GM23338 (cell line): ENCODE measurements around the gene GAB1. TPM values are rescaled to one million over a fixed set of nuclear protein-coding genes. Genes with fewer than 3 reads are reported as not detected.

Experiments
- ATAC-seq: fragments of 200-7000 bp; cut with Tn5 transposase; 3 replicates; pipeline ENCODE4 v1.9.1; 2020
- DNase-seq: peaks from one replicate; pipeline ENCODE4 v3.0.0-alpha.2; 2015; ENCODE audit warnings: low spot score
- H2AFZ ChIP-seq: fragments of 200-600 bp; sonication (generic); 2 replicates; pipeline ENCODE4 v1.8.0; 2016; ENCODE audit warnings: antibody characterized with exemption, mild to moderate bottlenecking, moderate library complexity
- H3F3A ChIP-seq: fragments of 200-600 bp; sonication (generic); replicated peaks from 2 replicates; pipeline ENCODE4 v1.8.0; 2017; ENCODE audit warnings: antibody characterized with exemption, mixed run types, low read depth
- H3K27ac ChIP-seq: fragments of 200-600 bp; sonication (generic); 2 replicates; pipeline ENCODE4 v1.6.1; 2016; ENCODE audit warnings: low read depth
- H3K27me3 ChIP-seq: fragments of 200-600 bp; sonication (generic); 2 replicates; pipeline ENCODE4 v1.8.0; 2016; ENCODE audit warnings: mild to moderate bottlenecking, mixed run types, moderate library complexity; ENCODE audit not compliant: insufficient read depth
- H3K36me3 ChIP-seq: fragments of 200-600 bp; sonication (generic); 2 replicates; pipeline ENCODE4 v1.8.0; 2016; ENCODE audit warnings: mild to moderate bottlenecking; ENCODE audit not compliant: insufficient read depth
- H3K4me1 ChIP-seq: fragments of 200-600 bp; sonication (generic); 2 replicates; pipeline ENCODE4 v1.8.0; 2016; ENCODE audit warnings: mild to moderate bottlenecking, moderate library complexity; ENCODE audit not compliant: insufficient read depth
- H3K4me2 ChIP-seq: fragments of 200-600 bp; sonication (generic); 2 replicates; pipeline ENCODE4 v1.7.1; 2017; ENCODE audit warnings: mixed run types
- H3K4me3 ChIP-seq: fragments of 200-600 bp; sonication (generic); 2 replicates; pipeline ENCODE4 v1.6.1; 2016; ENCODE audit warnings: mixed run types
- H3K79me2 ChIP-seq: fragments of 200-600 bp; sonication (generic); replicated peaks from 2 replicates; pipeline ENCODE4 v1.8.0; 2017; ENCODE audit warnings: mild to moderate bottlenecking; ENCODE audit not compliant: insufficient read depth
- H3K9me2 ChIP-seq: fragments of 200-600 bp; sonication (generic); 2 replicates; pipeline ENCODE4 v1.8.0; 2017; ENCODE audit not compliant: insufficient read depth
- H4K20me1 ChIP-seq: fragments of 200-600 bp; sonication (generic); replicated peaks from 2 replicates; pipeline ENCODE4 v1.8.0; 2017; ENCODE audit warnings: mild to moderate bottlenecking; ENCODE audit not compliant: insufficient read depth
- H3K27ac Mint-ChIP-seq: 2 replicates; pipeline ENCODE4 v1.8.0; 2020; ENCODE audit warnings: inconsistent platforms, mild to moderate bottlenecking, moderate library complexity, mixed read lengths
- H3K27me3 Mint-ChIP-seq: 3 replicates; pipeline ENCODE4 v1.8.0; 2022; ENCODE audit warnings: low read depth, mild to moderate bottlenecking, moderate library complexity, mixed read lengths, inconsistent platforms; ENCODE audit not compliant: insufficient read depth, poor library complexity
- H3K36me3 Mint-ChIP-seq: 3 replicates; pipeline ENCODE4 v1.8.0; 2021; ENCODE audit warnings: low read depth, mild to moderate bottlenecking, inconsistent platforms, moderate library complexity, mixed read lengths
- H3K4me1 Mint-ChIP-seq: 3 replicates; pipeline ENCODE4 v1.8.0; 2020; ENCODE audit warnings: mild to moderate bottlenecking, inconsistent platforms, mixed read lengths
- H3K4me3 Mint-ChIP-seq: 3 replicates; pipeline ENCODE4 v1.8.0; 2021; ENCODE audit warnings: moderate library complexity, mild to moderate bottlenecking, inconsistent platforms, mixed read lengths
- H3K9me3 Mint-ChIP-seq: 3 replicates; pipeline ENCODE4 v1.8.0; 2020; ENCODE audit warnings: moderate library complexity, mild to moderate bottlenecking, inconsistent platforms, mixed read lengths
- CREB1 ChIP-seq: fragments of 250-450 bp; sonication (Bioruptor Pico); IDR thresholded peaks from 2 replicates; pipeline ENCODE4 v1.5.0; 2020; ENCODE audit warnings: low read depth, mild to moderate bottlenecking, moderate library complexity
- CTCF ChIP-seq, 2 experiments: fragments of 200-600 bp in 1 of 2; sonication (generic) in 1 of 2; conservative IDR thresholded peaks; 2 replicates each; pipeline versions ENCODE4 v1.5.1 to v1.6.1; 2016 to 2017; ENCODE audit warnings: antibody characterized with exemption in 2 of 2, low read depth in 2 of 2, mild to moderate bottlenecking in 2 of 2, moderate library complexity in 1 of 2
- ETS1 ChIP-seq: IDR thresholded peaks from 2 replicates; pipeline ENCODE4 v1.6.1; 2016; ENCODE audit warnings: antibody characterized with exemption
- EZH2 ChIP-seq: fragments of 200-600 bp; sonication (generic); IDR thresholded peaks from one replicate; pipeline ENCODE4 v1.8.0; 2017; ENCODE audit warnings: antibody characterized with exemption, mild to moderate bottlenecking, low read depth; ENCODE audit not compliant: unreplicated experiment
- EZH2phosphoT487 ChIP-seq: fragments of 200-600 bp; sonication (generic); IDR thresholded peaks from one replicate; pipeline ENCODE4 v1.8.1; 2018; ENCODE audit warnings: antibody characterized with exemption; ENCODE audit not compliant: unreplicated experiment
- JUNB ChIP-seq: IDR thresholded peaks from one replicate; pipeline ENCODE4 v1.6.1; 2016; ENCODE audit warnings: antibody characterized with exemption; ENCODE audit not compliant: unreplicated experiment
- NANOG ChIP-seq: IDR thresholded peaks from 2 replicates; pipeline ENCODE4 v1.6.1; 2016; ENCODE audit warnings: antibody characterized with exemption, borderline replicate concordance
- REST ChIP-seq: IDR thresholded peaks from one replicate; pipeline ENCODE4 v1.6.1; 2018; ENCODE audit warnings: antibody characterized with exemption; ENCODE audit not compliant: unreplicated experiment
- STAT1 ChIP-seq: IDR thresholded peaks from one replicate; pipeline ENCODE4 v1.6.1; 2016; ENCODE audit warnings: antibody characterized with exemption; ENCODE audit not compliant: unreplicated experiment
- ZNF462 ChIP-seq: fragments of 250-450 bp; sonication (Bioruptor Pico); IDR thresholded peaks from 2 replicates; pipeline ENCODE4 v1.5.0; 2020; ENCODE audit warnings: mild to moderate bottlenecking, moderate library complexity
- polyA plus RNA-seq: library from polyadenylated mRNA; unstranded; fragments of >200 nt; fragmentation: Nextera tagmentation; extraction: Ambion mirVana; gene quantifications from 2 replicates; pipeline ENCODE4 v1.2.1, GENCODE V29; 2016
- total RNA-seq: library from RNA; depleted of rRNA; stranded (reverse); fragments of >200 nt; shearing (Covaris generic); gene quantifications from 2 replicates; pipeline ENCODE4 v1.2.3, GENCODE V29; 2014

GAB1 gene
- total and polyA plus RNA-seq, 2 experiments from 2014 or later, result 4.0 to 18.4 TPM

- TF ChIP-seq JUNB, result no peak
- TF ChIP-seq STAT1, result no peak
- no peak for TF ChIP-seq ETS1
- TF ChIP-seq CREB1 (CRISPR knock-in tag), result no peak
- TF ChIP-seq EZH2phosphoT487, result no peak
- no peak for TF ChIP-seq ZNF462 (CRISPR knock-in tag)
- TF ChIP-seq CTCF (conservative IDR thresholded peaks at IDR 0.05; ENCODE audit: low read depth in 2 of 2), result no peak
- TF ChIP-seq EZH2, result no peak
- TF ChIP-seq NANOG, result no peak
- no peak for TF ChIP-seq REST
- peaks cover 4% of the 10 kb centered on the region; the same call in 1 of the 2 replicates for H3K9me2 ChIP-seq
- Mint-ChIP-seq H3K27me3 (no peaks in the 10 kb centered on the region), H3K4me3 (no peak overlapping the region), H3K9me3 (no peaks in the 10 kb centered on the region), H3K36me3 (no peaks in the 10 kb centered on the region), H3K27ac (no peak overlapping the region), H3K4me1 (peaks cover 22% of the 10 kb centered on the region)
- H2AFZ ChIP-seq, result no peak overlapping the region
- H3K36me3 ChIP-seq, result no peaks in the 10 kb centered on the region
- no peak overlapping the region for H3K4me2 ChIP-seq
- H3K27me3 ChIP-seq, result no peaks in the 10 kb centered on the region
- DNase-seq (no peak), ATAC-seq (no peak)
- H4K20me1 ChIP-seq, result no peaks in the 10 kb centered on the region
- H3K4me3 ChIP-seq, result no peak overlapping the region
- H3K4me1 ChIP-seq, result peaks cover 13% of the 10 kb centered on the region; the same call in 1 of the 2 replicates
- H3F3A ChIP-seq, result no peaks in the 10 kb centered on the region
- H3K79me2 ChIP-seq, result no peaks in the 10 kb centered on the region
- no peak overlapping the region for H3K27ac ChIP-seq
These were observed 48.5 kb upstream of the GAB1 start for GRCh38 chr4:143288171-143288570.
